ENCODE measurements around the gene NFU1.

Gene NFU1

GRCh38 chr2:69384618-69385081, 52.6 kb downstream of the NFU1 start:
- H3K4me3 ChIP-seq (ENCODE audit: low read length): no peak overlapping the region
- TF ChIP-seq CTCF (conservative IDR thresholded peaks at IDR 0.05; ENCODE audit: low read depth, low read length): no peak

GRCh38 chr2:69383176-69383812, 53.9 kb downstream of the NFU1 start:
- DNase-seq (ENCODE audit: low read depth): no peak
- no peak overlapping the region for H3K4me3 ChIP-seq (ENCODE audit: low read length)
- no peak for TF ChIP-seq CTCF (conservative IDR thresholded peaks at IDR 0.05; ENCODE audit: low read depth, low read length)

More at GRCh38 chr2:69384618-69385081, 52.6 kb downstream of the NFU1 start:
- DNase-seq (ENCODE audit: low read depth): no peak

DNA sequence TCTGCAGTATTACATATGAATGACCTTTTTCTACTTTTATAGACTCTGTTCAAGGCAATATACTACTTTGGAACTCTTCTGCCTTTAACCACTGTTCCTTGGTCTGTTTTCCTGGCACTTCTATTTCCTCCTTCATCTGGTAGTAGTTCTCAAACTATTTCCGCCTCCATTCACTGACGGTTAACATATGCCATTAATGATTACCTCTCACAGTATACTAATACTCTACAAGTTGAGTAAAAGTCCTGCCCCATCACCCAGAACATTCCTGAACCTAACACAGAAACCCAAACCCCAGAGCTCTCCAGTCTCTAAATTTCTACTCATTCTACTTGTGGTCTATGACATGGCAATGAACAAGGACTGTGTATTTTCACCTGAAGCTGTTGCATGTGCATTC, 54.7 kb downstream of the NFU1 start:
- no peak for TF ChIP-seq CTCF (conservative IDR thresholded peaks at IDR 0.05; ENCODE audit: low read depth, low read length)
- no peak for DNase-seq (ENCODE audit: low read depth)
- no peak overlapping the region for H3K4me3 ChIP-seq (ENCODE audit: low read length)

DNA sequence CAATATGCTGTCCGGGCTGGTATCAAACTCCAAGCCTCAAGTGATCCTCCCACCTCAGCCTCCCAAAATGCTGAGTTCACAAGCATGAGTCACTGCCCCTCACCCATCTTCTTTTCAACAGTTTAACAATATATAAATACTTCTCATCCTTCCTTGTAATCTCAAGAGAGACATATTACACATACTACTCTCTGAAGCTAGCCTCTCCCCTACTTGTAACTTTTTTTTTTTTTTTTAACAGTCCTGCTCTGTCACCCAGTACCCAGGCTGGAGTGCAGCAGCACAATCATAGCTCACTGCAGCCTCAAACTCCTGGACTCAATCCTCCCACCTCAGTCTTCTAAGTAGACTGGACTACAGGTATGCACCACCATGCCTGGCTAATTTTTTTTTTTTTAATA, 55.9 kb downstream of the NFU1 start:
- DNase-seq (ENCODE audit: low read depth): no peak
- no peak for TF ChIP-seq CTCF (conservative IDR thresholded peaks at IDR 0.05; ENCODE audit: low read depth, low read length)
- H3K4me3 ChIP-seq (ENCODE audit: low read length): no peak overlapping the region

DNA sequence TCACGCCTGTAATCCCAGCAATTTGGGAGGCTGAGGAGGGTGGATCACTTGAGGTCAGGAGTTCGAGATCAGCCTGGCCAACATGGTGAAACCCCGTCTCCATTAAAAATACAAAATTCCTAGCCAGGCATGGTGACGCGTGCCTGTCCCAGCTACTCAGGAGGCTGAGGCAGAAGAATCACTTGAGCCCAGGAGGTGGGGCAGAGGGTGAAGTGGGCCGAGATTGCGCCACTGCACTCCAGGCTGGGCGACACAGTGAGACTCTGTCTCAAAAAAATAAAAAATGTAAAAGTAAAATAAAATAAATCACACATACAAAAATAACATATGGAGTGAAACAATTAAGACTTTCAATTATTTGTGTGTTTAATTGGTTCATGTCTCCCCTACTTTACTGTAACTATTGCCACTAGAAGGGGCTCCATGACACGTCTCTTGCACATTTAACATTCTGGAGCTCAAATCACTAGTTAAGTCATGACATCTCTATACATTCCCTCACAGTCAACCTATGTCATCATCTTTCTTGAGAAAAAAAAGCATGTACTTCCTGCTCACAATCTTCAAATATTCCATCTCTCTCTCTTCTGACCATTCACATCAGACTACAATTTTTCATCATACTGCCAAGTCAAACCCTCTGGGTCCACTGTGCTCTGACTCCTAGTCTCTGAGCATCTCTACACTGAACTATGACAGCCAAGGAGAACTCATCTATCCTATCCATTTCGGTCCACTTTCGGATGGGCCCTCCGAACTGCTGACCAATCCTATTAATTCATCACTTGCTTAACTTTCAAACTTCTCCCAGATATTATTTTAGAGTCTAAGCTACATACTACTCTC, 56.9 kb downstream of the NFU1 start:
- no peak for DNase-seq (ENCODE audit: low read depth)
- TF ChIP-seq CTCF (conservative IDR thresholded peaks at IDR 0.05; ENCODE audit: low read depth, low read length): no peak
- no peak overlapping the region for H3K4me3 ChIP-seq (ENCODE audit: low read length)

GRCh38 chr2:69376403-69376802, 60.8 kb downstream of the NFU1 start:
- no peak overlapping the region for H3K4me3 ChIP-seq (ENCODE audit: low read length)
- no peak for DNase-seq (ENCODE audit: low read depth)
- TF ChIP-seq CTCF (conservative IDR thresholded peaks at IDR 0.05; ENCODE audit: low read depth, low read length): no peak

Measured in retinal pigment epithelial cell (primary cell).